Fibroblast of lung (primary cell): Measurements from ENCODE around the gene ELL. TPM values are rescaled to one million over a fixed set of nuclear protein-coding genes. Genes with fewer than 3 reads are reported as not detected.

Experiments used
- DNase-seq, 2 donors: peaks; one replicate each; pipeline versions ENCODE4 v3.0.0 to v3.0.0-alpha.2; 2010; ENCODE audit warnings: low read depth in 2 of 2
- H2AFZ ChIP-seq: 2 replicates; pipeline ENCODE4 v1.5.1; 2012; ENCODE audit warnings: low read length, control low read depth, inconsistent platforms
- H3K27ac ChIP-seq: 2 replicates; pipeline ENCODE4 v1.5.1; 2011; ENCODE audit warnings: low read length, control low read depth; ENCODE audit not compliant: insufficient read depth
- H3K27me3 ChIP-seq: 2 replicates; pipeline ENCODE4 v1.5.1; 2011; ENCODE audit warnings: mild to moderate bottlenecking, low read length; ENCODE audit not compliant: control insufficient read depth, insufficient read depth
- H3K36me3 ChIP-seq: 2 replicates; pipeline ENCODE4 v1.5.1; 2011; ENCODE audit warnings: low read length; ENCODE audit not compliant: control insufficient read depth, insufficient read depth
- H3K4me1 ChIP-seq: 2 replicates; pipeline ENCODE4 v1.5.1; 2011; ENCODE audit warnings: low read length; ENCODE audit not compliant: control insufficient read depth, insufficient read depth; ENCODE audit errors: extremely low read depth
- H3K4me2 ChIP-seq: 2 replicates; pipeline ENCODE4 v1.5.1; 2011; ENCODE audit warnings: low read length, control low read depth; ENCODE audit not compliant: insufficient read depth; ENCODE audit errors: extremely low read depth
- H3K4me3 ChIP-seq, 4 experiments: fragments of 200-600 bp in 1 of 4; sonication (generic) in 1 of 4; replicated peaks in 1 of 4; 2 replicates each; pipeline ENCODE4 v1.5.1; 2011 to 2016; ENCODE audit warnings: low read length in 4 of 4, low read depth in 3 of 4, mild to moderate bottlenecking in 3 of 4, control low read depth in 2 of 4, inconsistent platforms in 1 of 4, mixed read lengths in 1 of 4; ENCODE audit not compliant: insufficient read depth in 1 of 4; ENCODE audit errors: control extremely low read depth in 1 of 4
- H3K79me2 ChIP-seq: 2 replicates; pipeline ENCODE4 v1.5.1; 2012; ENCODE audit warnings: mild to moderate bottlenecking, low read length, inconsistent platforms; ENCODE audit not compliant: control insufficient read depth, insufficient read depth
- H3K9ac ChIP-seq: 2 replicates; pipeline ENCODE4 v1.5.1; 2011; ENCODE audit warnings: mild to moderate bottlenecking, low read length, control low read depth; ENCODE audit not compliant: insufficient read depth
- H3K9me3 ChIP-seq: 2 replicates; pipeline ENCODE4 v1.5.1; 2012; ENCODE audit warnings: low read depth, low read length; ENCODE audit not compliant: control insufficient read depth, insufficient read depth
- H4K20me1 ChIP-seq: 2 replicates; pipeline ENCODE4 v1.5.1; 2011; ENCODE audit warnings: low read length; ENCODE audit not compliant: control insufficient read depth, insufficient read depth; ENCODE audit errors: extremely low read depth
- CTCF ChIP-seq, 2 donors: IDR thresholded peaks in 1 of 2; conservative IDR thresholded peaks in 1 of 2; 1 replicate in 1 of 2; 2 replicates in 1 of 2; pipeline ENCODE4 v1.5.1; 2011 to 2012; ENCODE audit warnings: low read length in 2 of 2, control low read depth in 1 of 2, inconsistent platforms in 1 of 2, low read depth in 1 of 2, mild to moderate bottlenecking in 1 of 2
- EZH2 ChIP-seq: IDR thresholded peaks from 2 replicates; pipeline ENCODE4 v1.5.1; 2012; ENCODE audit warnings: low read length, control low read depth, mild to moderate bottlenecking; ENCODE audit errors: missing control alignments
- polyA plus RNA-seq, 2 donors: library from polyadenylated mRNA; depleted of rRNA in 1 of 2; stranded (reverse) in 1 of 2; unstranded in 1 of 2; fragments of >200 nt; gene quantifications; 2 replicates each; pipeline ENCODE4 v1.2.1, GENCODE V29; 2011 to 2012; ENCODE audit warnings: missing spikeins in 1 of 2
- total RNA-seq: library from RNA; depleted of rRNA; stranded (reverse); fragments of >200 nt; gene quantifications from 2 replicates; pipeline ENCODE4 v1.2.1, GENCODE V29; 2014

Gene ELL
- total and polyA plus RNA-seq, 2 donors (not counting 1 experiment from before 2014, with no cell fraction given): 4.4 to 18.7 TPM

- H3K4me1 ChIP-seq: peaks cover 26% of the 10 kb centered on the region
- no peak overlapping the region for H3K4me2 ChIP-seq
- H3K9me3 ChIP-seq: no peaks in the 10 kb centered on the region
- H3K9ac ChIP-seq: no peak overlapping the region
- no peak overlapping the region for H2AFZ ChIP-seq
- H3K27me3 ChIP-seq: no peaks in the 10 kb centered on the region
- no peaks in the 10 kb centered on the region for H3K36me3 ChIP-seq
- DNase-seq: no peak
- H4K20me1 ChIP-seq: peaks cover 10% of the 10 kb centered on the region
- peaks cover 96% of the 10 kb centered on the region for H3K79me2 ChIP-seq
- TF ChIP-seq CTCF (conservative IDR thresholded peaks at IDR 0.05 in 1 of 2, IDR thresholded peaks at IDR 0.05 in 1 of 2; ENCODE audit: low read depth in 1 of 2, low read length in 2 of 2): no peak
- no peak for TF ChIP-seq EZH2
- no peak overlapping the region for H3K4me3 ChIP-seq
- H3K27ac ChIP-seq: no peak overlapping the region
Measured at GRCh38 chr19:18502638-18503294, 19.1 kb downstream of the ELL start.

- H3K4me2 ChIP-seq: no peak overlapping the region
- no peak overlapping the region for H2AFZ ChIP-seq
- no peaks in the 10 kb centered on the region for H3K36me3 ChIP-seq
- DNase-seq: no peak
- peaks cover 92% of the 10 kb centered on the region for H3K79me2 ChIP-seq
- no peak overlapping the region for H3K27ac ChIP-seq
- H3K4me3 ChIP-seq: no peak overlapping the region
- H3K9ac ChIP-seq: no peak overlapping the region
- H4K20me1 ChIP-seq: peaks cover 10% of the 10 kb centered on the region
- no peak for TF ChIP-seq EZH2
- TF ChIP-seq CTCF (conservative IDR thresholded peaks at IDR 0.05 in 1 of 2, IDR thresholded peaks at IDR 0.05 in 1 of 2; ENCODE audit: low read depth in 1 of 2, low read length in 2 of 2): no peak
- H3K4me1 ChIP-seq: peaks cover 21% of the 10 kb centered on the region
- H3K9me3 ChIP-seq: no peaks in the 10 kb centered on the region
- no peaks in the 10 kb centered on the region for H3K27me3 ChIP-seq
Measured at GRCh38 chr19:18502246-18502637, 19.6 kb downstream of the ELL start.

- H3K4me3 ChIP-seq: no peak overlapping the region
- TF ChIP-seq EZH2 (no peak), CTCF (conservative IDR thresholded peaks at IDR 0.05 in 1 of 2, IDR thresholded peaks at IDR 0.05 in 1 of 2; ENCODE audit: low read depth in 1 of 2, low read length in 2 of 2) (no peak)
- no peak overlapping the region for H3K4me2 ChIP-seq
- H3K79me2 ChIP-seq: peaks cover 92% of the 10 kb centered on the region
- H3K27me3 ChIP-seq: no peaks in the 10 kb centered on the region
- no peaks in the 10 kb centered on the region for H3K36me3 ChIP-seq
- peaks cover 10% of the 10 kb centered on the region for H4K20me1 ChIP-seq
- no peaks in the 10 kb centered on the region for H3K9me3 ChIP-seq
- no peak overlapping the region for H3K9ac ChIP-seq
- no peak for DNase-seq
- H3K4me1 ChIP-seq: peaks cover 18% of the 10 kb centered on the region
- H3K27ac ChIP-seq: no peak overlapping the region
- H2AFZ ChIP-seq: no peak overlapping the region
Measured at GRCh38 chr19:18501832-18502231, 20.0 kb downstream of the ELL start.
